ENCODE data around the gene LARP4B.

The LARP4B gene

GRCh38 chr10:852386-852785 is 79.1 kb downstream of the LARP4B start:
- H3K4me3 Mint-ChIP-seq = no peak overlapping the region
- peaks cover 50% of the 10 kb centered on the region for H3K36me3 Mint-ChIP-seq (ENCODE audit: low read depth)
- H3K4me1 Mint-ChIP-seq (ENCODE audit: low read depth) = peaks cover 33% of the 10 kb centered on the region
- H3K27ac Mint-ChIP-seq = peak overlapping the region; percentile 62
- H3K27me3 Mint-ChIP-seq (ENCODE audit: low read depth) = no peaks in the 10 kb centered on the region
- peaks cover 10% of the 10 kb centered on the region for H3K9me3 Mint-ChIP-seq

- peak overlapping the region; percentile 62 for H3K27ac Mint-ChIP-seq
- H3K4me1 Mint-ChIP-seq (ENCODE audit: low read depth) = peaks cover 32% of the 10 kb centered on the region
- H3K9me3 Mint-ChIP-seq = peaks cover 10% of the 10 kb centered on the region
- peaks cover 51% of the 10 kb centered on the region for H3K36me3 Mint-ChIP-seq (ENCODE audit: low read depth)
- H3K27me3 Mint-ChIP-seq (ENCODE audit: low read depth) = no peaks in the 10 kb centered on the region
- peak overlapping the region; percentile 33 for H3K4me3 Mint-ChIP-seq
Measured at GRCh38 chr10:851901-852300, 79.6 kb downstream of the LARP4B start.

- Mint-ChIP-seq H3K27me3 (ENCODE audit: low read depth) (no peaks in the 10 kb centered on the region), H3K4me1 (ENCODE audit: low read depth) (peaks cover 42% of the 10 kb centered on the region), H3K27ac (no peak overlapping the region), H3K9me3 (peaks cover 10% of the 10 kb centered on the region), H3K36me3 (ENCODE audit: low read depth) (peaks cover 53% of the 10 kb centered on the region), H3K4me3 (no peak overlapping the region)
Measured at GRCh38 chr10:850093-850492, 81.4 kb downstream of the LARP4B start.

GRCh38 chr10:847868-848267 is 83.6 kb downstream of the LARP4B start:
- Mint-ChIP-seq H3K27ac (peak overlapping the region; percentile 3), H3K4me3 (no peak overlapping the region), H3K9me3 (peaks cover 10% of the 10 kb centered on the region), H3K4me1 (ENCODE audit: low read depth) (peaks cover 47% of the 10 kb centered on the region), H3K36me3 (ENCODE audit: low read depth) (peaks cover 56% of the 10 kb centered on the region), H3K27me3 (ENCODE audit: low read depth) (no peaks in the 10 kb centered on the region)

DNA sequence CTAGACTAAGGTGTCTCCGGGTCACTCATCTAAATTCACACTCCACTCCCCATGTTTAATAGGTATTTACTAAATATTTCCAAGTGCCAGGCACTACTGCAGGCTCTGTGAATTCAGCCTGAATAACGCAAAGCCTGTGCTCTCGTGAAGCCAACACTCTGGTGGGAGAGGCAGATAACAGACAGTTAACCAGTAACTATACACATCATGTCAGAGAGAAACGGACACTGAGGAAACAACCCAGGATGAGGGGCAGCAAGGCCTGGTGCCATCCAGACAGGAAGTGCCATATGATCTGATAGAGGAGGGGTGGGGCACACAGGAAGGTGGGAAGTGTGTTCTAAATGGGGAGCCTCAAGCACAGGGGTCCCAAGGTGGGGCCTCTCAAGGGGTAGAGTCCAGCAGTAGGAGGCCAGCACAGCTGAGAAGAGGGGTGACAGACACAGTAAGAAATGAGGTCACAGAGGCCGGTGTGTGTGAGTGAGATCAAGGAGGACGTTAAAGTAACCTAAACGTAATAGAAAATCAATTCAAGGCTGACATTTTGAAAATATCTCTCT is 85.3 kb downstream of the LARP4B start:
- Mint-ChIP-seq H3K36me3 (ENCODE audit: low read depth) (peaks cover 45% of the 10 kb centered on the region), H3K4me3 (no peak overlapping the region)

DNA sequence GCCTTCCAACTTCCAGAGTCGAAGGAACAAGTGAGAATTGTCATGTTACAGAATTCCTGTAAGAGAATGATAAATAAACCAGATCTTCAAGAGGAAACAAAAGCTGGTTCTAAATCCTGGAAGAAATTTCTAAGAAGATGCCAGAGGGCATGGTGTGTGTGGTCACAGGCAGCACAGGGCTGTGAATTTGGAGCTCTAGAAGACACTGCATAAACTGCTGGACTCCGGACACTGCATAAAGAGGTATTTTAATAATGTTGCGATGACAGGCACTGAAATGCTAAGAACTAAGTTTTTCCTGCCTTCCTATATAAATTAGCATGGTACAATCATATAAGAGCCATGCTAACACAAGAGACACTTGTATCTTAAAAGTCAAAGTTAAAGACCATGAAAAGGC is 86.0 kb downstream of the LARP4B start:
- Mint-ChIP-seq H3K4me1 (ENCODE audit: low read depth) (peaks cover 33% of the 10 kb centered on the region), H3K27ac (peak overlapping the region; percentile 65), H3K4me3 (no peak overlapping the region), H3K9me3 (peaks cover 10% of the 10 kb centered on the region), H3K36me3 (ENCODE audit: low read depth) (peaks cover 46% of the 10 kb centered on the region), H3K27me3 (ENCODE audit: low read depth) (no peaks in the 10 kb centered on the region)

More for the DNA sequence above, 85.3 kb downstream of the LARP4B start:
- Mint-ChIP-seq H3K4me1 (ENCODE audit: low read depth) (peaks cover 33% of the 10 kb centered on the region), H3K27me3 (ENCODE audit: low read depth) (no peaks in the 10 kb centered on the region), H3K9me3 (peaks cover 10% of the 10 kb centered on the region), H3K27ac (peak overlapping the region; percentile 65)

DNA sequence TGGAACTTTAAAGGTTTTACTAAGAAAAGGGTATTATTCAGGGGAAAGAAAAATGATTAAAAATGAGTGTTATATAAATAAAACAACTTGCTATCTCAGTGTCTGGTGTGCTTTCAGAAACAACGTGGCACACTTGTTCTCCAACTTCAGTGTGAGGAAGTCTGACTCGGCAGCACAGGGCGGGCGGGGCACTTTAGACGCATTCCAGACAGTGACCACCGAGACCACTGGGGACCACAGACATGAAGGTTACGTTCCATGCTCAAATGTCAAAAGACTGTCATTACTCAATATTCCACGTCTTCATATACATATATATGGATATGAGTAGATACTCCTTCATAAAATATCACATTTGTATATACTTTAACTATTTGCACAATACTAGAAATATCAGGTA is 87.0 kb downstream of the LARP4B start:
- peaks cover under 1% of the 10 kb centered on the region for H3K9me3 Mint-ChIP-seq
- H3K27ac Mint-ChIP-seq = peak overlapping the region; percentile 15
- H3K36me3 Mint-ChIP-seq (ENCODE audit: low read depth) = peaks cover 36% of the 10 kb centered on the region
- peaks cover 33% of the 10 kb centered on the region for H3K4me1 Mint-ChIP-seq (ENCODE audit: low read depth)
- H3K27me3 Mint-ChIP-seq (ENCODE audit: low read depth) = no peaks in the 10 kb centered on the region
- H3K4me3 Mint-ChIP-seq = no peak overlapping the region

DNA sequence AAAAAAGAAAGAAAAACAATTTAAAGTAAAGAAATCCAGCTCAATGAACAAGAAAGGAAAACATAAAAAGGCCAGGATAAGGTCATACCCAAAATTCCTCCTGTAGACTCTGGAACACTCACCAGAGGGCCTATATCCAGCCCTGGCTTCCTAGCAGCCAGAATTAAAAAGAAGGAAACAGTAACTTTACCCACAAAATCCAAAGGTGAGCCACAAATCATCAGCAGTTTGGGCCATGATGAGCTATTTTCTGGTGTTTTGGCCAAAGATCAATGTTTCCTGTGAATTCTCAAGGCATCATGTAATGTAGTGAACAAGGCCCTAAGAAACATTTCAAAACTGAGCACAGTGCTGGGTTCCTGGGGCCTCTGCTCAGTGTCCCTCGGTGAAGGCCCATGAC is 87.8 kb downstream of the LARP4B start:
- Mint-ChIP-seq H3K27me3 (ENCODE audit: low read depth) (no peaks in the 10 kb centered on the region), H3K4me1 (ENCODE audit: low read depth) (peaks cover 29% of the 10 kb centered on the region), H3K9me3 (no peaks in the 10 kb centered on the region), H3K36me3 (ENCODE audit: low read depth) (peaks cover 36% of the 10 kb centered on the region), H3K4me3 (no peak overlapping the region), H3K27ac (peak overlapping the region; percentile 33)

GRCh38 chr10:842795-843194 is 88.7 kb downstream of the LARP4B start:
- peaks cover 28% of the 10 kb centered on the region for H3K4me1 Mint-ChIP-seq (ENCODE audit: low read depth)
- H3K27me3 Mint-ChIP-seq (ENCODE audit: low read depth) = no peaks in the 10 kb centered on the region
- H3K9me3 Mint-ChIP-seq = no peaks in the 10 kb centered on the region
- no peak overlapping the region for H3K27ac Mint-ChIP-seq
- no peak overlapping the region for H3K4me3 Mint-ChIP-seq
- H3K36me3 Mint-ChIP-seq (ENCODE audit: low read depth) = peaks cover 39% of the 10 kb centered on the region

GRCh38 chr10:841535-841934 is 90.0 kb downstream of the LARP4B start:
- no peak overlapping the region for H3K27ac Mint-ChIP-seq
- H3K4me1 Mint-ChIP-seq (ENCODE audit: low read depth) = peaks cover 24% of the 10 kb centered on the region
- H3K27me3 Mint-ChIP-seq (ENCODE audit: low read depth) = no peaks in the 10 kb centered on the region
- no peaks in the 10 kb centered on the region for H3K9me3 Mint-ChIP-seq
- peaks cover 39% of the 10 kb centered on the region for H3K36me3 Mint-ChIP-seq (ENCODE audit: low read depth)
- no peak overlapping the region for H3K4me3 Mint-ChIP-seq

- peaks cover 8% of the 10 kb centered on the region for H3K4me1 Mint-ChIP-seq (ENCODE audit: low read depth)
- H3K4me3 Mint-ChIP-seq = no peak overlapping the region
- no peaks in the 10 kb centered on the region for H3K27me3 Mint-ChIP-seq (ENCODE audit: low read depth)
- no peaks in the 10 kb centered on the region for H3K9me3 Mint-ChIP-seq
- no peak overlapping the region for H3K27ac Mint-ChIP-seq
- H3K36me3 Mint-ChIP-seq (ENCODE audit: low read depth) = peaks cover 41% of the 10 kb centered on the region
Measured at GRCh38 chr10:839550-840205, 91.8 kb downstream of the LARP4B start.

DNA sequence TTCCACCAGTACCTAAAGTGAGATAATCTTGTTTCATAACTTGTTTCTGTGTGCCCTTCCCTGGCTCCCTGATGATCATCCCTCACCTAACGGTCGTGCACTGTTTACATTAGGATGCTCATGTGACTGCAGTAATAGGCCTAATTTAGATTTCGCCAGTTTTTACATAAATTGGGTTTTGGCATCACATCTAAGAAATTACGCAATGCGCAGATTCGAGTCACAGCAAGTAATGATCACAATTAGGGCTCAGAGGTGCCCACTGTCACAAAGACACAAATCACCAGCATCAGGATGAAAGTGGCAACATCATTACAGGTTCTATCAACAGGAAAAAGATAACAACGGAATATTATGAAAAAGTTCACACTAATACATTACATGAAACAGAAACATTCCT is 94.7 kb downstream of the LARP4B start:
- Mint-ChIP-seq H3K27ac (no peak overlapping the region), H3K4me1 (ENCODE audit: low read depth) (peaks cover 3% of the 10 kb centered on the region), H3K27me3 (ENCODE audit: low read depth) (no peaks in the 10 kb centered on the region), H3K4me3 (no peak overlapping the region), H3K36me3 (ENCODE audit: low read depth) (peaks cover 34% of the 10 kb centered on the region), H3K9me3 (no peaks in the 10 kb centered on the region)

DNA sequence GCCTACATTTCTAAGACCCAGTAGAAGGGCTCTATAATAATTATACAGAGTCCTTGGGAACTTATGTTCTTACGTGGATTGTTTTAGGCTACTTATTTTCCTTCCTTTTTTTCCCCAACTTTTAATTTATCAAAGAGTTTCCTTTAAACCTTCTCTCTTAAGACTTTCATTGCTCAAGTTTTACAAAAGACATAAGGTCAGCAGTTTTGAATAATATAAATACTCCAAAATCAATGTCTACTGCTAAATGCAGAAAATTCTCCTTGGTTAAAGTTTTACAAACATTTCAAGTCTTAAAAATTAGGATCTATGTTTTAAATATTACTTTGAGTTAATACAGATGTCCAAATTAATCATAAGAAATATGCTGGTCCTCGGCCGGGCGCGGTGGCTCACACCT is 97.0 kb downstream of the LARP4B start:
- Mint-ChIP-seq H3K4me1 (ENCODE audit: low read depth) (peaks cover 3% of the 10 kb centered on the region), H3K27ac (no peak overlapping the region), H3K36me3 (ENCODE audit: low read depth) (peaks cover 39% of the 10 kb centered on the region)

DNA sequence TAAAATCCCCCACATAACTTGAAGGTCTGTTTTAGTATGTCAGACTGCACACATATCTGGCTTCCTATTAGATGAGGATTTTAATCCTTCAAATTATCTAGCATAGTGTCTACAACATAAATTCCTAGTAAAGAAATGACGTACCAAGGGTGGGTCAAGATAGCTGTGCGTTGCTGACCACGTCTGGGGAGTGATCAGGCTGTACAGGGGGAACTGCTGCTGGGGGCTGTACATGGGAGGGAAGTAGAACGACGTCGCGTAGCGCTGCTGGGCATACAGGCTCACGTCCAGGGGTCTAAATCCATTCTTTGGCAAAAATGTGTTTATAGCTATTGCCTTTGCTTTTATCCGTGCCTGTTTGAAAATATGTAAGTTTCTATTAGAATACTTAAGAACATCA is 102.3 kb downstream of the LARP4B start:
- Mint-ChIP-seq H3K9me3 (no peaks in the 10 kb centered on the region), H3K4me1 (ENCODE audit: low read depth) (no peaks in the 10 kb centered on the region), H3K27me3 (ENCODE audit: low read depth) (no peaks in the 10 kb centered on the region), H3K4me3 (no peak overlapping the region), H3K27ac (no peak overlapping the region), H3K36me3 (ENCODE audit: low read depth) (peaks cover 36% of the 10 kb centered on the region)

More for the DNA sequence above, 97.0 kb downstream of the LARP4B start:
- H3K4me3 Mint-ChIP-seq = no peak overlapping the region
- H3K9me3 Mint-ChIP-seq = no peaks in the 10 kb centered on the region
- no peaks in the 10 kb centered on the region for H3K27me3 Mint-ChIP-seq (ENCODE audit: low read depth)

GRCh38 chr10:828191-828590 is 103.3 kb downstream of the LARP4B start:
- Mint-ChIP-seq H3K4me3 (no peak overlapping the region), H3K27me3 (ENCODE audit: low read depth) (no peaks in the 10 kb centered on the region), H3K9me3 (no peaks in the 10 kb centered on the region), H3K27ac (peak overlapping the region; percentile 13), H3K36me3 (ENCODE audit: low read depth) (peaks cover 43% of the 10 kb centered on the region), H3K4me1 (ENCODE audit: low read depth) (peaks cover 8% of the 10 kb centered on the region)

Measured in T-helper 1 cell treated with Interleukin-12 subunit alpha and Interleukin-12 subunit beta and Interleukin-4 antibody, amounts not matched to agents 30 μg/mL and 1 μg/mL, for 36 hours (primary cell).